Spleen (tissue), 11 donors: ENCODE results near the gene ANKRD33. TPM values are rescaled to one million over a fixed set of nuclear protein-coding genes. Genes with fewer than 3 reads are reported as not detected.
A peak's percentile ranks its signal among the peaks of the same experiment; 100 is the strongest.

Experiments
- DNase-seq: peaks from one replicate; pipeline ENCODE4 v3.0.0-alpha.2; 2020
- H3K27ac ChIP-seq, 8 donors: fragments of 200-600 bp; sonication (generic) in 7 of 8; 1 replicate in 4 of 8; 2 replicates in 4 of 8; pipeline versions ENCODE4 v1.5.0 to v1.8.0; 2016 to 2021; ENCODE audit warnings: inconsistent platforms in 4 of 8, mild to moderate bottlenecking in 4 of 8, moderate library complexity in 1 of 8
- H3K27me3 ChIP-seq, 7 donors: fragments of 200-600 bp; sonication (generic) in 6 of 7; replicated peaks in 1 of 7; 1 replicate in 4 of 7; 2 replicates in 3 of 7; pipeline versions ENCODE4 v1.5.0 to v1.8.0; 2016 to 2021; ENCODE audit warnings: inconsistent platforms in 3 of 7, mild to moderate bottlenecking in 1 of 7
- H3K36me3 ChIP-seq, 6 donors: fragments of 200-600 bp; sonication (generic) in 5 of 6; 1 replicate in 4 of 6; 2 replicates in 2 of 6; pipeline versions ENCODE4 v1.5.0 to v1.8.0; 2016 to 2021; ENCODE audit warnings: inconsistent platforms in 2 of 6
- H3K4me1 ChIP-seq, 6 donors: fragments of 200-600 bp; sonication (generic) in 5 of 6; 1 replicate in 3 of 6; 2 replicates in 3 of 6; pipeline versions ENCODE4 v1.5.0 to v1.8.0; 2016 to 2021; ENCODE audit warnings: inconsistent platforms in 3 of 6
- H3K4me3 ChIP-seq, 8 donors: fragments of 200-600 bp; sonication (generic) in 7 of 8; 1 replicate in 4 of 8; 2 replicates in 4 of 8; pipeline versions ENCODE4 v1.5.0 to v1.8.0; 2016 to 2021; ENCODE audit warnings: inconsistent platforms in 4 of 8, mild to moderate bottlenecking in 4 of 8, moderate library complexity in 2 of 8
- H3K9me3 ChIP-seq, 8 donors: fragments of 200-600 bp; sonication (generic) in 7 of 8; 1 replicate in 4 of 8; 2 replicates in 4 of 8; pipeline versions ENCODE4 v1.5.0 to v1.8.0; 2016 to 2021; ENCODE audit warnings: inconsistent platforms in 4 of 8
- POLR2A ChIP-seq, 3 donors: fragments of 450-650 bp; IDR thresholded peaks; one replicate each; pipeline ENCODE4 v1.5.1; 2017; ENCODE audit warnings: antibody characterized with exemption in 3 of 3, mild to moderate bottlenecking in 1 of 3
- POLR2AphosphoS5 ChIP-seq, 3 donors: sonication (generic); formaldehyde crosslinking; IDR thresholded peaks; one replicate each; pipeline ENCODE4 v1.5.1; 2017; ENCODE audit warnings: antibody characterized with exemption in 3 of 3
- WGBS, 5 donors: extraction: QIAGEN DNeasy Blood & Tissue Kit in 3 of 5; methylation state at CpG; one replicate each; pipeline versions ENCODE4 v1.1.5 to v1.1.7; 2013 to 2018; 5-methylcytosine and 5-hydroxymethylcytosine counted together
- intact Hi-C: fragments of 100-400 bp; cut with DNase I; formaldehyde crosslinking; loops from one replicate; pipeline ENCODE4 v1.15.0; 2023; ENCODE audit warnings: low total_unique reads
- polyA plus RNA-seq, 3 donors: library from polyadenylated mRNA; stranded (reverse); fragments of 200-250 nt; gene quantifications; one replicate each; pipeline ENCODE4 v1.2.1, GENCODE V29; 2013
- total RNA-seq, 7 donors: library from RNA; depleted of rRNA in 3 of 7; stranded (reverse); fragments of >200 nt in 3 of 7; fragmentation: NEBNext Ultra II Directional in 4 of 7; extraction: Animal tissue kit (Norgen Biotek cat#: 25700) in 4 of 7; gene quantifications; one replicate each; pipeline versions ENCODE4 v1.1.0 to v1.2.1, GENCODE V29; 2016 to 2021
- TF ChIP-seq, protein P1 (sequence below), 11 experiments: fragments of 200-600 bp in 7 of 11; fragments of 450-650 bp in 4 of 11; sonication (generic) in 4 of 11; IDR thresholded peaks in 8 of 11; conservative IDR thresholded peaks in 3 of 11; 1 replicate in 7 of 11; 2 replicates in 4 of 11; pipeline versions ENCODE4 v1.4.0 to v1.8.0; 2016 to 2021; ENCODE audit warnings: antibody characterized with exemption in 11 of 11, inconsistent platforms in 4 of 11, mild to moderate bottlenecking in 1 of 11
- donor health status: healthy with polysubstance abuse.
- donor health status: DM: no; HTN: no; CAD: no; lungs with moderate emphysema.
- donor health status: DM: no; HTN: no; CAD: no.
- donor health status: Bipolar disorder and iron deficiency.
- donor health status: healthy.
- donor health status: DM: no; HTN: no; CAD: no.
- donor health status: DM: yes; HTN: yes; CAD: no.

Gene ANKRD33
- total and polyA plus RNA-seq, 10 donors, result not detected

DNA sequence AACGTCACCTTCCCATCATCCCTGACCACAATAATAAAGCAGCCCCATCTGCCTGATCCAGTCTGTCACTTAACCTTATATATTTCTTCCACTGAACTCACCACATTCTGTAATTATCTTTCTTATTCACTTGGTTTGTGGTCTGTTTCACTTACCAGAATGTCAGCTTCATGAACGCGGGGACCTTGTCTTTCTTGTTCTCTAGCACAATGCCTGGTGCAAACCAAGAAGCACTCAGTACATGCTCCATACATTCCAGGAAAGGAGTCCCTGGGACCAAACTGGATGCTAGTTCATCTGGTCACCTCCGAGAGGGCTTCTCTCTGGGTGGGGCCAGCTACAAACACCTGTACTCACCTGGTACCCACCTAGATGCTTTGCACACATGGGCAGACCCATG, 17.4 kb upstream of the ANKRD33 start:
- H3K27ac ChIP-seq, result peak overlapping the region in 3 of 8 donors; percentile 20 to 46 (median 36)
- H3K9me3 ChIP-seq, result no peaks in the 10 kb centered on the region
- no peak for DNase-seq
- H3K4me1 ChIP-seq, result peaks cover 25 to 43% (median 30%) of the 10 kb centered on the region in 6 donors
- H3K4me3 ChIP-seq, result no peak overlapping the region
- WGBS, 5 donors, result 23 to 39% (median 25%) methylated on average over 4 of the region's 4 CpGs
- H3K27me3 ChIP-seq, result peaks cover 0 to 47% (median 14%) of the 10 kb centered on the region in 7 donors
- intact Hi-C loops, result loop anchor here (10.0 kb wide), 1 partner anchor 336 kb away; no protein-coding TSS in a partner anchor
- TF ChIP-seq POLR2A (IDR thresholded peaks at IDR 0.05), result no peak
- TF ChIP-seq, protein P1, sequence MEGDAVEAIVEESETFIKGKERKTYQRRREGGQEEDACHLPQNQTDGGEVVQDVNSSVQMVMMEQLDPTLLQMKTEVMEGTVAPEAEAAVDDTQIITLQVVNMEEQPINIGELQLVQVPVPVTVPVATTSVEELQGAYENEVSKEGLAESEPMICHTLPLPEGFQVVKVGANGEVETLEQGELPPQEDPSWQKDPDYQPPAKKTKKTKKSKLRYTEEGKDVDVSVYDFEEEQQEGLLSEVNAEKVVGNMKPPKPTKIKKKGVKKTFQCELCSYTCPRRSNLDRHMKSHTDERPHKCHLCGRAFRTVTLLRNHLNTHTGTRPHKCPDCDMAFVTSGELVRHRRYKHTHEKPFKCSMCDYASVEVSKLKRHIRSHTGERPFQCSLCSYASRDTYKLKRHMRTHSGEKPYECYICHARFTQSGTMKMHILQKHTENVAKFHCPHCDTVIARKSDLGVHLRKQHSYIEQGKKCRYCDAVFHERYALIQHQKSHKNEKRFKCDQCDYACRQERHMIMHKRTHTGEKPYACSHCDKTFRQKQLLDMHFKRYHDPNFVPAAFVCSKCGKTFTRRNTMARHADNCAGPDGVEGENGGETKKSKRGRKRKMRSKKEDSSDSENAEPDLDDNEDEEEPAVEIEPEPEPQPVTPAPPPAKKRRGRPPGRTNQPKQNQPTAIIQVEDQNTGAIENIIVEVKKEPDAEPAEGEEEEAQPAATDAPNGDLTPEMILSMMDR (IDR thresholded peaks at IDR 0.05 in 8 of 11, conservative IDR thresholded peaks at IDR 0.05 in 3 of 11), result no peak
- H3K36me3 ChIP-seq, result no peaks in the 10 kb centered on the region

DNA sequence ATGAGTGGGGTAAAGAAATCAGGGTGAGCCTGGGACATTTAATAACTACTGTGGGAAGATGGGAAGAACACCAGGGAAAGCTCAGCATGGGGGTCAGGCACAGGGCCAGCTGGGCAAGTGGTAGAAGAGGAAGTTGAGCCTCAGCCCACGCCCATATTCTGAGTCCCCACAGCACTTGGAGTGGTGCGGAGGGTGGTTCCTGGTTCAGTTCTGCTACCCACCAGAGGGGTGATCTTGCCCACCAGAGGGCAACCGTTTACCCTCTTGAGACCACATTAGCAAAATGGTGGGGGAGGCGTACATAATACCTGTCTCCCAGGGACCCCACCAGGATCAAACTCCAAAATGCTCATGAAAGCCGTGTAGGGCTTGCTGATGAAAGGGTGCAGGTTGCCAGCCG, 16.8 kb upstream of the ANKRD33 start:
- intact Hi-C loops, result loop anchor here (10.0 kb wide), 1 partner anchor 336 kb away; no protein-coding TSS in a partner anchor
- H3K9me3 ChIP-seq, result no peaks in the 10 kb centered on the region
- H3K4me1 ChIP-seq, result peaks cover 25 to 43% (median 30%) of the 10 kb centered on the region in 6 donors
- no peak overlapping the region for H3K27ac ChIP-seq
- H3K4me3 ChIP-seq, result no peak overlapping the region
- H3K27me3 ChIP-seq, result peaks cover 0 to 40% (median 14%) of the 10 kb centered on the region in 7 donors
- no peak for DNase-seq
- H3K36me3 ChIP-seq, result no peaks in the 10 kb centered on the region
- no peak for TF ChIP-seq POLR2AphosphoS5 (IDR thresholded peaks at IDR 0.05)
- TF ChIP-seq, protein P1 (IDR thresholded peaks at IDR 0.05 in 8 of 11, conservative IDR thresholded peaks at IDR 0.05 in 3 of 11), result peak in 1 of 11 experiments; percentile 6
- 37 to 55% (median 40%) methylated on average over 6 of the region's 6 CpGs for WGBS, 5 donors

DNA sequence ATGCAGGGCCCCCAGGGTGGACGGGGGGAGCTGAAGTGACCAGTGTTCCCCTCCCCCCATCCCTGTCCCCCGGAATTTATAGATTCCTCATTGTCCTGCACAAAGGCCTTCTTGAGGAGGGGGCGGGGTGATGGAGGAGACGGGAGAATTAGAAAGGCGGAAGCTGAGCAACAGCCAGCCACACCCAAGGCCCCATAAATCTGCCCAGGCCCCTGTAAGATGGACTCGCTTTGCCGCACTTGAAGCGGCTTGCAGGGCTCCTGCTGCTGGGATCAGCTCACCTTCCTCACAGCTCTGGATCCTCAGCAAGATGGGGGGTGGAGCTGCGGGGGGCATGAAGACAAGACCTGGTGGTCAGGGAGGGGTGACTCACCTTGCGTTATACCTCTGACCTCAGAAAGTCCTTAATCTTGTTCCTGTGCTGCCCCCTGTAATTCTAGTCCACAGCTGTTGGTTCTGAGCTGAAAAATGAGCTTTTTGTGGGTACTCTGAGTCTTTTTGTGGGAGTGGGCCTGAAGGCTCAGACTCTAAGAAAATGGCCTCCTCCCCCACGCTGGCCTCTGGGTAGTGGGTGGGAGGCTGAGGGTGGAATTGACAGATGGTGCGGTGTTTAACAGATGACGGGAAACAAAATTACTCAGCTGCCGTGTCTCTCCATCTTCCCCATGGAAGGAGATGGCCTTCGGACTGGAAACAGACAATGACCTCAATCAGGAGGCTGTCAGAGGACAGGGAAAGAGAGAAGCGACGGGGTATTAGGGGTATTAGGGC, 15.8 kb upstream of the ANKRD33 start:
- Histone ChIP-seq H3K9me3 (no peaks in the 10 kb centered on the region), H3K27ac (no peak overlapping the region), H3K36me3 (no peaks in the 10 kb centered on the region), H3K27me3 (peaks cover 0 to 39% (median 14%) of the 10 kb centered on the region in 7 donors), H3K4me3 (no peak overlapping the region), H3K4me1 (peaks cover 25 to 43% (median 30%) of the 10 kb centered on the region in 6 donors)
- WGBS, 5 donors, result 77 to 89% (median 84%) methylated on average over 16 to 17 of the region's 17 CpGs
- DNase-seq, result no peak
- intact Hi-C loops, result loop anchor here (10.0 kb wide), 1 partner anchor 337 kb away; no protein-coding TSS in a partner anchor
- no peak for TF ChIP-seq POLR2A (IDR thresholded peaks at IDR 0.05)
- TF ChIP-seq POLR2AphosphoS5 (IDR thresholded peaks at IDR 0.05), result no peak
- TF ChIP-seq, protein P1 (IDR thresholded peaks at IDR 0.05 in 8 of 11, conservative IDR thresholded peaks at IDR 0.05 in 3 of 11), result no peak

DNA sequence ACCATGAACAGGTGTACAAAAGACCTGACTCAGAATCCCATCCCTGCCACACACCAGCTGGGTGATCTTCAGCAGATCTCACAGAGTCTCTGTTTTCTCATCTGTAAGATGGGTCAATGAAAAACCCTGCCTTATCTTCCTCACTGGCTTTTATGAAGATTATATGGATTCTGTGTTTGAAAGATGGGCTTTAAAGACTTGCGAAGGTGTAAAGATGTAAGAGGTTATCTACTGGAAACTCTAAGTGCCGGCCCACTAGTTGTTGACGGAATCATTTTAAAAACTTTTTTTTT, 15.3 kb upstream of the ANKRD33 start:
- no peaks in the 10 kb centered on the region for H3K9me3 ChIP-seq
- H3K4me1 ChIP-seq, result peaks cover 25 to 43% (median 30%) of the 10 kb centered on the region in 6 donors
- TF ChIP-seq POLR2A (IDR thresholded peaks at IDR 0.05) (no peak), POLR2AphosphoS5 (IDR thresholded peaks at IDR 0.05) (no peak)
- TF ChIP-seq, protein P1 (IDR thresholded peaks at IDR 0.05 in 8 of 11, conservative IDR thresholded peaks at IDR 0.05 in 3 of 11), result no peak
- H3K36me3 ChIP-seq, result no peaks in the 10 kb centered on the region
- no peak for DNase-seq
- WGBS, 5 donors, result 93 to 100% (median 97%) methylated on average over 3 of the region's 3 CpGs
- peaks cover 0 to 39% (median 14%) of the 10 kb centered on the region in 7 donors for H3K27me3 ChIP-seq
- H3K27ac ChIP-seq, result no peak overlapping the region
- H3K4me3 ChIP-seq, result no peak overlapping the region
- intact Hi-C loops, result loop anchor here (10.0 kb wide), 1 partner anchor 338 kb away; no protein-coding TSS in a partner anchor
